Activated B cell treated with CpG ODN at 0.5 μM for 24 hours (primary cell): ENCODE results near the gene ACBD6. TPM values are rescaled to one million over a fixed set of nuclear protein-coding genes. Genes with fewer than 3 reads are reported as not detected.

Source experiments
- ATAC-seq: fragments of 200-7000 bp; cut with Tn5 transposase; one replicate; pipeline ENCODE4 v1.10.0; 2021; ENCODE audit warnings: low read depth, mild to moderate bottlenecking, moderate library complexity
- CTCF ChIA-PET: fragments of 350-600 bp; sonication (Branson Sonifier 250); formaldehyde crosslinking; loops from one replicate; lab custom pipeline; 2021; ENCODE audit warnings: antibody characterized with exemption; lab: Charles Lee
- POLR2A ChIA-PET: fragments of 350-600 bp; sonication (Branson Sonifier 250); formaldehyde crosslinking; loops from one replicate; lab custom pipeline; 2021; ENCODE audit warnings: antibody characterized with exemption; lab: Charles Lee
- DNase-seq: peaks from one replicate; pipeline ENCODE4 v3.0.0; 2022
- H3K27ac Mint-ChIP-seq: one replicate; pipeline ENCODE4 v1.8.0; 2020; ENCODE audit warnings: mixed read lengths
- H3K27me3 Mint-ChIP-seq: one replicate; pipeline ENCODE4 v1.8.0; 2021; ENCODE audit warnings: mixed read lengths
- H3K36me3 Mint-ChIP-seq: one replicate; pipeline ENCODE4 v1.8.0; 2021; ENCODE audit warnings: low read depth, mixed read lengths
- H3K4me1 Mint-ChIP-seq: one replicate; pipeline ENCODE4 v1.8.0; 2021; ENCODE audit warnings: mixed read lengths
- H3K4me3 Mint-ChIP-seq: one replicate; pipeline ENCODE4 v1.8.0; 2020; ENCODE audit warnings: mild to moderate bottlenecking, mixed read lengths
- H3K9me3 Mint-ChIP-seq: one replicate; pipeline ENCODE4 v1.8.0; 2020; ENCODE audit warnings: mixed read lengths
- intact Hi-C: fragments of 100-400 bp; cut with micrococcal nuclease; formaldehyde crosslinking; loops from one replicate; pipeline ENCODE4 v1.15.1; 2024
- total RNA-seq: library from RNA; stranded (reverse); gene quantifications from 2 replicates; pipeline ENCODE4 v1.2.3, GENCODE V29; 2022
- TF ChIP-seq, protein P1 (sequence below): fragments of 200-600 bp; IDR thresholded peaks from one replicate; pipeline ENCODE4 v1.8.0; 2022; ENCODE audit warnings: antibody characterized with exemption, mild to moderate bottlenecking

ACBD6 gene
- total RNA-seq, 1 donor from 2014 or later = 61.5 TPM

DNA sequence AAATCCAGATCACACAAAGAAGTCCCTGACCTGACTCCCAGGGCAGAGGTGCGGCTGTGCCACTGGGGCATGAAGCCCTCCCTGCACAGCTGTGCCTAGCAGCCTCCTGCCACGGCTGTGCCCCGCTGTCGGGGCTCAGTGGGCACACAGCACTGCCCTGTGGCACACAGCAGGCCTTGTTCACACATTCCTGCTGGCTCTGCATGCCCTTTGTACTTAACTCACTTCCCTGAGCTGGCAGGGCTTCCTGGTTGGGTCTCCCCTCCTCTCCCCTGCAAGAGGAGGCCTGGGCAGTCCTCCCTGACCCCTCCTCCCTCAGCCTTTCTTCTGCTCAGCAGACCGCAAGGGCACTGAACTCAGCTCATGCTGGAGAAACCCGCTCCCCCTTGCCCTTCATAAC lies 257.5 kb downstream of the ACBD6 start:
- H3K4me3 Mint-ChIP-seq = no peak overlapping the region
- ATAC-seq (no peak), DNase-seq (no peak)
- no peak overlapping the region for H3K27ac Mint-ChIP-seq
- ChIA-PET CTCF (no interaction called here), POLR2A (no interaction called here)
- TF ChIP-seq, protein P1, sequence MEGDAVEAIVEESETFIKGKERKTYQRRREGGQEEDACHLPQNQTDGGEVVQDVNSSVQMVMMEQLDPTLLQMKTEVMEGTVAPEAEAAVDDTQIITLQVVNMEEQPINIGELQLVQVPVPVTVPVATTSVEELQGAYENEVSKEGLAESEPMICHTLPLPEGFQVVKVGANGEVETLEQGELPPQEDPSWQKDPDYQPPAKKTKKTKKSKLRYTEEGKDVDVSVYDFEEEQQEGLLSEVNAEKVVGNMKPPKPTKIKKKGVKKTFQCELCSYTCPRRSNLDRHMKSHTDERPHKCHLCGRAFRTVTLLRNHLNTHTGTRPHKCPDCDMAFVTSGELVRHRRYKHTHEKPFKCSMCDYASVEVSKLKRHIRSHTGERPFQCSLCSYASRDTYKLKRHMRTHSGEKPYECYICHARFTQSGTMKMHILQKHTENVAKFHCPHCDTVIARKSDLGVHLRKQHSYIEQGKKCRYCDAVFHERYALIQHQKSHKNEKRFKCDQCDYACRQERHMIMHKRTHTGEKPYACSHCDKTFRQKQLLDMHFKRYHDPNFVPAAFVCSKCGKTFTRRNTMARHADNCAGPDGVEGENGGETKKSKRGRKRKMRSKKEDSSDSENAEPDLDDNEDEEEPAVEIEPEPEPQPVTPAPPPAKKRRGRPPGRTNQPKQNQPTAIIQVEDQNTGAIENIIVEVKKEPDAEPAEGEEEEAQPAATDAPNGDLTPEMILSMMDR = no peak
- H3K27me3 Mint-ChIP-seq = peaks cover 35% of the 10 kb centered on the region
- no peaks in the 10 kb centered on the region for H3K9me3 Mint-ChIP-seq
- intact Hi-C loops = no loop called here
- no peaks in the 10 kb centered on the region for H3K36me3 Mint-ChIP-seq
- no peaks in the 10 kb centered on the region for H3K4me1 Mint-ChIP-seq

- DNase-seq (no peak), ATAC-seq (no peak)
- H3K4me1 Mint-ChIP-seq = no peaks in the 10 kb centered on the region
- ChIA-PET POLR2A (no interaction called here), CTCF (no interaction called here)
- intact Hi-C loops = no loop called here
- no peaks in the 10 kb centered on the region for H3K9me3 Mint-ChIP-seq
- H3K27ac Mint-ChIP-seq = no peak overlapping the region
- H3K4me3 Mint-ChIP-seq = no peak overlapping the region
- TF ChIP-seq, protein P1 = no peak
- peaks cover 40% of the 10 kb centered on the region for H3K27me3 Mint-ChIP-seq
- no peaks in the 10 kb centered on the region for H3K36me3 Mint-ChIP-seq
These were observed 258.7 kb downstream of the ACBD6 start for GRCh38 chr1:180243517-180244221.

- no peak overlapping the region for H3K27ac Mint-ChIP-seq
- peaks cover 55% of the 10 kb centered on the region for H3K27me3 Mint-ChIP-seq
These were observed 260.4 kb downstream of the ACBD6 start for GRCh38 chr1:180241716-180242544.

GRCh38 chr1:180239145-180240096 lies 263.0 kb downstream of the ACBD6 start:
- peaks cover 67% of the 10 kb centered on the region for H3K27me3 Mint-ChIP-seq
- H3K27ac Mint-ChIP-seq = no peak overlapping the region
- TF ChIP-seq, protein P1 = no peak
- no peak for DNase-seq
- H3K9me3 Mint-ChIP-seq = no peaks in the 10 kb centered on the region
- intact Hi-C loops = no loop called here
- no peaks in the 10 kb centered on the region for H3K36me3 Mint-ChIP-seq
- ChIA-PET POLR2A (no interaction called here), CTCF (no interaction called here)
- peaks cover 18% of the 10 kb centered on the region for H3K4me1 Mint-ChIP-seq
- no peak overlapping the region for H3K4me3 Mint-ChIP-seq
- no peak for ATAC-seq

More at GRCh38 chr1:180241716-180242544, 260.4 kb downstream of the ACBD6 start:
- intact Hi-C loops = no loop called here
- ATAC-seq (no peak), DNase-seq (no peak)
- no peaks in the 10 kb centered on the region for H3K4me1 Mint-ChIP-seq
- ChIA-PET CTCF (no interaction called here), POLR2A (no interaction called here)
- H3K9me3 Mint-ChIP-seq = no peaks in the 10 kb centered on the region
- TF ChIP-seq, protein P1 = no peak
- no peaks in the 10 kb centered on the region for H3K36me3 Mint-ChIP-seq
- H3K4me3 Mint-ChIP-seq = no peak overlapping the region
